ELF-1 (cell line): ENCODE measurements around the gene MRC2.
"Not testable (repeated sequence)": the region's sequence is repeated elsewhere in the genome, so short reads cannot be mapped to it uniquely, and the experiment has no call there.

Experiments used
- DNase-seq: peaks from one replicate; pipeline ENCODE4 v3.0.0-alpha.2; 2016; ENCODE audit warnings: low read depth, low spot score

Gene MRC2

GRCh38 chr17:62627219-62627903, at the start of gene MRC2:
TSS of gene MRC2 (plus strand) at chr17:62627670. CDS start at chr17:62627803, 133 bp downstream.
- peak; percentile 86 for DNase-seq

GRCh38 chr17:62578757-62579487, 48.5 kb upstream of the MRC2 start:
- DNase-seq: no peak

- DNase-seq: no peak
These were observed 46.5 kb upstream of the MRC2 start for GRCh38 chr17:62580947-62581346.

- DNase-seq: no peak
These were observed 45.7 kb upstream of the MRC2 start for GRCh38 chr17:62581764-62582163.

GRCh38 chr17:62587554-62587953, 39.9 kb upstream of the MRC2 start:
- DNase-seq: no peak

GRCh38 chr17:62588109-62588508, 39.4 kb upstream of the MRC2 start:
- DNase-seq: no peak

GRCh38 chr17:62591333-62591732, 36.1 kb upstream of the MRC2 start:
- DNase-seq: no peak

- DNase-seq: not testable (repeated sequence)
These were observed 35.6 kb upstream of the MRC2 start for GRCh38 chr17:62591822-62592221.

GRCh38 chr17:62592341-62593099, 35.0 kb upstream of the MRC2 start:
- no peak for DNase-seq

- DNase-seq: no peak
These were observed 32.0 kb upstream of the MRC2 start for GRCh38 chr17:62595484-62595883.

GRCh38 chr17:62596662-62597061, 30.8 kb upstream of the MRC2 start:
- DNase-seq: no peak

- no peak for DNase-seq
These were observed 30.3 kb upstream of the MRC2 start for GRCh38 chr17:62597150-62597549.

GRCh38 chr17:62597920-62598319, 29.6 kb upstream of the MRC2 start:
- no peak for DNase-seq

GRCh38 chr17:62599964-62600657, 27.4 kb upstream of the MRC2 start:
- no peak for DNase-seq

- DNase-seq: no peak
These were observed 26.7 kb upstream of the MRC2 start for GRCh38 chr17:62600805-62601204.

- no peak for DNase-seq
These were observed 26.0 kb upstream of the MRC2 start for GRCh38 chr17:62601471-62601870.

GRCh38 chr17:62603783-62604182, 23.7 kb upstream of the MRC2 start:
- DNase-seq: not testable (repeated sequence)

- DNase-seq: no peak
These were observed 21.9 kb upstream of the MRC2 start for GRCh38 chr17:62605588-62605987.

- DNase-seq: no peak
These were observed 16.2 kb upstream of the MRC2 start for GRCh38 chr17:62611292-62611691.

GRCh38 chr17:62611728-62612127, 15.7 kb upstream of the MRC2 start:
- no peak for DNase-seq

GRCh38 chr17:62612289-62612688, 15.2 kb upstream of the MRC2 start:
- DNase-seq: not testable (repeated sequence)

- DNase-seq: not testable (repeated sequence)
These were observed 14.4 kb upstream of the MRC2 start for GRCh38 chr17:62613095-62613494.
